MM.1S (cell line): ENCODE measurements around the gene CCL13.

Experiments used
- EZH2 ChIP-seq: fragments of 300-600 bp; sonication (generic); optimal IDR thresholded peaks from 2 replicates; pipeline ENCODE3; 2017; ENCODE audit warnings: low read depth, mild to moderate bottlenecking, antibody characterized with exemption, low read length, mixed read lengths
- EZH2phosphoT487 ChIP-seq: fragments of 300-600 bp; sonication (generic); IDR thresholded peaks from 2 replicates; pipeline ENCODE4 v1.6.1; 2018; ENCODE audit warnings: antibody characterized with exemption, low read length
- TF ChIP-seq, protein P1 (sequence below): fragments of 300-600 bp; sonication (generic); IDR thresholded peaks from 2 replicates; pipeline ENCODE4 v1.5.1; 2016; ENCODE audit warnings: antibody characterized with exemption, low read length, mixed read lengths

- no peak for TF ChIP-seq EZH2phosphoT487
- TF ChIP-seq, protein P1, sequence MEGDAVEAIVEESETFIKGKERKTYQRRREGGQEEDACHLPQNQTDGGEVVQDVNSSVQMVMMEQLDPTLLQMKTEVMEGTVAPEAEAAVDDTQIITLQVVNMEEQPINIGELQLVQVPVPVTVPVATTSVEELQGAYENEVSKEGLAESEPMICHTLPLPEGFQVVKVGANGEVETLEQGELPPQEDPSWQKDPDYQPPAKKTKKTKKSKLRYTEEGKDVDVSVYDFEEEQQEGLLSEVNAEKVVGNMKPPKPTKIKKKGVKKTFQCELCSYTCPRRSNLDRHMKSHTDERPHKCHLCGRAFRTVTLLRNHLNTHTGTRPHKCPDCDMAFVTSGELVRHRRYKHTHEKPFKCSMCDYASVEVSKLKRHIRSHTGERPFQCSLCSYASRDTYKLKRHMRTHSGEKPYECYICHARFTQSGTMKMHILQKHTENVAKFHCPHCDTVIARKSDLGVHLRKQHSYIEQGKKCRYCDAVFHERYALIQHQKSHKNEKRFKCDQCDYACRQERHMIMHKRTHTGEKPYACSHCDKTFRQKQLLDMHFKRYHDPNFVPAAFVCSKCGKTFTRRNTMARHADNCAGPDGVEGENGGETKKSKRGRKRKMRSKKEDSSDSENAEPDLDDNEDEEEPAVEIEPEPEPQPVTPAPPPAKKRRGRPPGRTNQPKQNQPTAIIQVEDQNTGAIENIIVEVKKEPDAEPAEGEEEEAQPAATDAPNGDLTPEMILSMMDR = no peak
- no peak for TF ChIP-seq EZH2
Measured at GRCh38 chr17:34374457-34374856, 18.2 kb downstream of the CCL13 start.
